NB4 (cell line): ENCODE data around the gene TMA7B.

Source experiments
- CTCF ChIP-seq: IDR thresholded peaks from one replicate; pipeline ENCODE4 v1.5.1; 2012; ENCODE audit warnings: low read depth, low read length
- MYC ChIP-seq: IDR thresholded peaks from 2 replicates; pipeline ENCODE4 v1.6.1; 2011; ENCODE audit warnings: low read depth, low read length
- POLR2A ChIP-seq: IDR thresholded peaks from 2 replicates; pipeline ENCODE4 v1.6.1; 2011; ENCODE audit warnings: mild to moderate bottlenecking; ENCODE audit not compliant: insufficient read length; ENCODE audit errors: extremely low read depth
- TF ChIP-seq, protein P1 (sequence below): IDR thresholded peaks from 2 replicates; pipeline ENCODE4 v1.6.1; 2011; ENCODE audit warnings: low read depth, low read length

DNA sequence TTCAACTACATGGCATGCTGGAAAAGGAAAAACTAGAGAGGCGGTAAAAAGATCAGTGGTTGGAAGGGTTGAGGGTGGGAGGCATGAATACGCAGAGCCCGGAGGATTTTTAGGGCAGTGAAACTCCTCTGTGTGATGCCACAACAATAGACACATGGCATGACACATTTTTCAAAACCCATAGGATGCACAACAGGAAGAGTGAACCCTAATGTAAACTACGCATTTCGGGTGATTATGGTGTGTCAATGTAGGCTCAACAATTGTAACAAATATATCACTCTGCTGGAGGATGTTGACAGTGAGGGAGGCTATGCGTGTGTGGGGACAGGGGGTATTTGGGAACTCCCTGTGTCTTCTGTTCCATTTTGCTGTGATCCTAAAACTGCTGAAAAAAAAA lies 18.9 kb downstream of the TMA7B start:
- TF ChIP-seq CTCF, result no peak
- TF ChIP-seq POLR2A, result no peak
- no peak for TF ChIP-seq MYC
- TF ChIP-seq, protein P1, sequence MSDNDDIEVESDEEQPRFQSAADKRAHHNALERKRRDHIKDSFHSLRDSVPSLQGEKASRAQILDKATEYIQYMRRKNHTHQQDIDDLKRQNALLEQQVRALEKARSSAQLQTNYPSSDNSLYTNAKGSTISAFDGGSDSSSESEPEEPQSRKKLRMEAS, result no peak
